Measurements from ENCODE around the gene OR2J1. TPM values are rescaled to one million over a fixed set of nuclear protein-coding genes. Genes with fewer than 3 reads are reported as not detected.
"Not testable (repeated sequence)": the region's sequence is repeated elsewhere in the genome, so short reads cannot be mapped to it uniquely, and the experiment has no call there.

The OR2J1 gene
- polyA plus RNA-seq, 1 donor from 2014 or later: not detected

GRCh38 chr6:29137724-29138123, 38.4 kb downstream of the OR2J1 start:
- no peaks in the 10 kb centered on the region for H3K4me1 Mint-ChIP-seq
- H3K9me3 Mint-ChIP-seq: peaks cover 0 to 7% (median 3%) of the 10 kb centered on the region in 3 donors
- H3K27ac Mint-ChIP-seq: no peak overlapping the region
- H3K27me3 Mint-ChIP-seq: peaks cover 3% of the 10 kb centered on the region
- no peaks in the 10 kb centered on the region for H3K36me3 Mint-ChIP-seq
- no peak overlapping the region for H3K4me3 Mint-ChIP-seq

DNA sequence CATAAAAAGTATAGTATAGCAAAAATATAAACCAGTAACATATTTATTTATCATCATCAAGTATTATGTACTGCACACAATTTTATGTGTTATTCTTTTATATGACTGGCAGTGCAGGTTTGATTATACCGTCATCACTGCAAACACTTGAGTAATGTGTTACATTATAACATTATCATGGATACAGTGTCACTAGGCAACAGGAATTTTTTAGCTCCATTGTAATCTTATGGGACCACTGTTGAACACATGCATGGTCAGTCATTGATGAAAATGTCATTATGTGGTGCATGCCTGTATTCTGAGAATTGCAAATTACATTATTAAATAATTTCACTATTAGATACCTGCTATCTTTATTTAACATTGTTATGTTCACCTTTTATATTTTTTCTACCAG, 42.3 kb downstream of the OR2J1 start:
- H3K4me1 Mint-ChIP-seq: no peaks in the 10 kb centered on the region
- no peak overlapping the region for H3K27ac Mint-ChIP-seq
- no peaks in the 10 kb centered on the region for H3K36me3 Mint-ChIP-seq
- no peak overlapping the region for H3K4me3 Mint-ChIP-seq
- peaks cover 0 to 9% (median 5%) of the 10 kb centered on the region in 3 donors for H3K9me3 Mint-ChIP-seq
- H3K27me3 Mint-ChIP-seq: peaks cover 1% of the 10 kb centered on the region

DNA sequence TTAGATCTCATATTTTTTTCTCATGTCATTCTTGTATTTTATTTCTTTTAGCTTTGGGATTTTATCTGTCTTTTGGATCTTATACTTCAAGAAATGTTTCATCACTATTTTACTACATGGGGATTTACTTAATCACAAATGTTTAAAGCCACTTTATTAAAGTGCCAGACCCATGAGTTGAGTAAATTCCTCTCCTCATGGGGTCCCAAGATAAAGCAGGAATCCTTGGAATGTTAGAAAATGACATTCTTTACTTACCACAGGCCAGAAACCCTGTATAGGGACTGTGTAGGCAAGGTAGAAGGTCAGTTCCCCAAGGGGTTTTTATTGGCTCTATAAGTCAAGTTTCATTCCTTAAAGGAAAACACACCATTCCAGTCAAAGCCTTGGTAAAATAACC, 43.0 kb downstream of the OR2J1 start:
- H3K27me3 Mint-ChIP-seq: peaks cover 1% of the 10 kb centered on the region
- no peaks in the 10 kb centered on the region for H3K36me3 Mint-ChIP-seq
- no peak overlapping the region for H3K4me3 Mint-ChIP-seq
- H3K9me3 Mint-ChIP-seq: peaks cover 0 to 9% (median 5%) of the 10 kb centered on the region in 3 donors
- H3K4me1 Mint-ChIP-seq: no peaks in the 10 kb centered on the region
- H3K27ac Mint-ChIP-seq: no peak overlapping the region

GRCh38 chr6:29146179-29146578, 46.9 kb downstream of the OR2J1 start:
- Mint-ChIP-seq H3K4me1 (no peaks in the 10 kb centered on the region), H3K27me3 (peaks cover 1% of the 10 kb centered on the region), H3K4me3 (no peak overlapping the region), H3K27ac (no peak overlapping the region), H3K9me3 (peaks cover 0 to 13% (median 8%) of the 10 kb centered on the region in 3 donors), H3K36me3 (no peaks in the 10 kb centered on the region)

- Mint-ChIP-seq H3K4me1 (no peaks in the 10 kb centered on the region), H3K36me3 (no peaks in the 10 kb centered on the region), H3K9me3 (peaks cover 0 to 13% (median 11%) of the 10 kb centered on the region in 3 donors), H3K4me3 (no peak overlapping the region), H3K27me3 (peaks cover 1% of the 10 kb centered on the region), H3K27ac (no peak overlapping the region)
These were observed 47.8 kb downstream of the OR2J1 start for GRCh38 chr6:29147074-29147473.

DNA sequence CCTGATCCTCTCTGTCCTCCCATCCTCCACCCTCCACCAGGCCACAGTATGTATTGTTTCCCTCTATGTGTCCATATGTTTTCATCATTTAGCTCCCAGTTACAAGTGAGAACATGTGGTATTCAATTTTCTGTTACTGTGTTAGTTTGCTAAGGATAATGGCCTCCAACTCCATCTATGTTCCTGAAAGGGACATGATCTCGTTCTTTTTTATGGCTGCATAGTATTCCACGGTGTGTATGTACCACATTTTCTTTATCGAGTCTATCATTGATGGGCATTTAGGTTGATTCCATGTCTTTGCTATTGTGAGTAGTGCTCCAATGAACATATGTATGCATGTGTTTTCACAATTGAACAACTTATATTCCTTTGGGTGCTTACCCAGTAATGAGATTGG, 50.2 kb downstream of the OR2J1 start:
- not testable (repeated sequence) for H3K36me3 Mint-ChIP-seq, H3K4me1 Mint-ChIP-seq, H3K27me3 Mint-ChIP-seq, H3K27ac Mint-ChIP-seq, H3K9me3 Mint-ChIP-seq, H3K4me3 Mint-ChIP-seq

Other genes starting within 250 kb of the OR2J1 start
- 60.1 TPM for gene TRIM27, start 175.5 kb upstream of the OR2J1 start, polyA plus RNA-seq
- gene ZNF311, start 94.2 kb upstream of the OR2J1 start, polyA plus RNA-seq: not detected
- gene OR2W1, start 54.3 kb upstream of the OR2J1 start, polyA plus RNA-seq: not detected
- not detected for gene OR2B3, start 12.2 kb upstream of the OR2J1 start, polyA plus RNA-seq
- gene OR2J3, start 8.6 kb downstream of the OR2J1 start, polyA plus RNA-seq: not detected
- not detected for gene OR2J2, start 71.4 kb downstream of the OR2J1 start, polyA plus RNA-seq
- not detected for gene OR14J1, start 202.2 kb downstream of the OR2J1 start, polyA plus RNA-seq